Adrenal gland (tissue), 12 donors: ENCODE measurements around the gene CCDC3. TPM values are rescaled to one million over a fixed set of nuclear protein-coding genes. Genes with fewer than 3 reads are reported as not detected.

Experiments used
- DNase-seq, 7 donors: peaks; one replicate each; pipeline ENCODE4 v3.0.0-alpha.2; 2019 to 2020
- H3K27ac ChIP-seq, 5 donors: fragments of 200-600 bp; sonication (generic) in 4 of 5; 1 replicate in 3 of 5; 2 replicates in 2 of 5; pipeline versions ENCODE4 v1.5.1 to v1.8.0; 2016 to 2020; ENCODE audit warnings: mild to moderate bottlenecking in 1 of 5
- H3K27me3 ChIP-seq: fragments of 200-600 bp; 2 replicates; pipeline ENCODE4 v1.8.0; 2021
- H3K36me3 ChIP-seq, 2 donors: fragments of 200-600 bp; replicated peaks in 1 of 2; 1 replicate in 1 of 2; 2 replicates in 1 of 2; pipeline versions ENCODE4 v1.5.1 to v1.8.0; 2018 to 2022
- H3K4me1 ChIP-seq, 2 donors: fragments of 200-600 bp; replicated peaks in 1 of 2; 1 replicate in 1 of 2; 2 replicates in 1 of 2; pipeline versions ENCODE4 v1.5.1 to v1.8.0; 2018 to 2021
- H3K4me3 ChIP-seq, 4 donors: fragments of 200-600 bp; sonication (generic) in 3 of 4; one replicate each; pipeline ENCODE4 v1.5.1; 2016 to 2018
- H3K9me3 ChIP-seq, 3 donors: fragments of 200-600 bp; sonication (generic) in 1 of 3; replicated peaks in 1 of 3; 1 replicate in 2 of 3; 2 replicates in 1 of 3; pipeline versions ENCODE4 v1.5.1 to v1.8.0; 2016 to 2021
- POLR2A ChIP-seq, 2 donors: fragments of 450-650 bp; IDR thresholded peaks; one replicate each; pipeline ENCODE4 v1.6.1; 2017; ENCODE audit warnings: antibody characterized with exemption in 2 of 2, mild to moderate bottlenecking in 2 of 2, moderate library complexity in 1 of 2
- WGBS, 4 donors: extraction: QIAGEN DNeasy Blood & Tissue Kit in 2 of 4; methylation state at CpG; one replicate each; pipeline versions ENCODE4 v1.1.5 to v1.1.7; 2013 to 2017; 5-methylcytosine and 5-hydroxymethylcytosine counted together
- intact Hi-C, 2 donors: fragments of 100-400 bp; cut with DNase I; formaldehyde crosslinking; loops; one replicate each; pipeline versions ENCODE4 v1.14.1 to v1.15.0; 2022 to 2023
- polyA plus RNA-seq, 3 donors: library from polyadenylated mRNA; stranded (reverse); fragments of 200-250 nt in 2 of 3; fragments of 350-450 nt in 1 of 3; fragmentation: Illumina TruSeq in 1 of 3; extraction: RNeasy Lipid Tissue Mini Kit (QIAGEN cat#74804) in 1 of 3; gene quantifications; one replicate each; pipeline ENCODE4 v1.2.3, GENCODE V29; 2013 to 2014
- small RNA-seq, 2 donors: library from RNA; depleted of rRNA; stranded (forward); fragments of <200 nt; gene quantifications; one replicate each; pipeline ENCODE3, GENCODE V24; 2016
- total RNA-seq, 9 donors: library from RNA; depleted of rRNA in 4 of 9; stranded (reverse); fragments of >200 nt in 4 of 9; fragments of 120-200 nt in 1 of 9; fragmentation: NEBNext Ultra II Directional in 1 of 9; extraction: Animal tissue kit (Norgen Biotek cat#: 25700) in 1 of 9; gene quantifications; one replicate each; pipeline versions ENCODE4 v1.1.0 to v1.2.4, GENCODE V29; 2013 to 2023
- TF ChIP-seq, protein P1 (sequence below), 6 experiments: fragments of 450-650 bp in 4 of 6; fragments of 200-600 bp in 2 of 6; sonication (generic) in 1 of 6; IDR thresholded peaks; 1 replicate in 5 of 6; 2 replicates in 1 of 6; pipeline versions ENCODE4 v1.5.1 to v1.8.0; 2016 to 2021; ENCODE audit warnings: antibody characterized with exemption in 6 of 6, mild to moderate bottlenecking in 2 of 6, moderate library complexity in 1 of 6
- donor health status: healthy with polysubstance abuse.
- donor health status: Bipolar disorder and iron deficiency.
- donor health status: DM: yes; HTN: yes; CAD: no.
- donor health status: DM: no; HTN: no; CAD: no.
- donor health status: DM: no; HTN: no; CAD: no.
- donor health status: DM: yes; HTN: yes; CAD: no.

CCDC3 gene
- total and polyA plus RNA-seq, 12 donors = 1.6 to 9.9 (median 5.8) TPM

DNA sequence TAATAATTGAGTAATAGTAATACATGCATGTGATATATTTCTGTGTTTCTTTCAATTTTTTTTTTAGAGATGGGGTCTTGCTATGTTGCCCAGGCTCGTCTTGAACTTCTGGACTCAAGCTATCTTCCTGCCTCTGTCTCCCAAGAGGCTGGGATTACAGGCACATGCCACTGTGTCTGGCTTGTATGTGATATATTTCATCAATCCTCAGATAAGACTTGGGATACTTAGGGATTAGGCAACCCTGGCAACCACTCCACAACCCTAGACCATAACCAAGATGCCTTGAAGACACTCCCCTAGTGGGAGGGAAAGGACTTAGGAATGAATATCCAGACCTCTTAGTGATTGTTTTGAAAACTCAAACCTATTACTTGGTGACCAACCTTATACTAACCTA lies 154.8 kb downstream of the CCDC3 start:
- intact Hi-C loops = no loop called here
- Histone ChIP-seq H3K36me3 (no peaks in the 10 kb centered on the region), H3K9me3 (no peaks in the 10 kb centered on the region), H3K4me3 (no peak overlapping the region), H3K4me1 (peaks cover 0 to 15% of the 10 kb centered on the region in 2 donors), H3K27ac (no peak overlapping the region), H3K27me3 (no peaks in the 10 kb centered on the region)
- DNase-seq = no peak
- 0 to 85% (median 57%) methylated on average over 1 of the region's 1 CpG for WGBS, 4 donors
- TF ChIP-seq POLR2A (IDR thresholded peaks at IDR 0.05) = no peak
- TF ChIP-seq, protein P1, sequence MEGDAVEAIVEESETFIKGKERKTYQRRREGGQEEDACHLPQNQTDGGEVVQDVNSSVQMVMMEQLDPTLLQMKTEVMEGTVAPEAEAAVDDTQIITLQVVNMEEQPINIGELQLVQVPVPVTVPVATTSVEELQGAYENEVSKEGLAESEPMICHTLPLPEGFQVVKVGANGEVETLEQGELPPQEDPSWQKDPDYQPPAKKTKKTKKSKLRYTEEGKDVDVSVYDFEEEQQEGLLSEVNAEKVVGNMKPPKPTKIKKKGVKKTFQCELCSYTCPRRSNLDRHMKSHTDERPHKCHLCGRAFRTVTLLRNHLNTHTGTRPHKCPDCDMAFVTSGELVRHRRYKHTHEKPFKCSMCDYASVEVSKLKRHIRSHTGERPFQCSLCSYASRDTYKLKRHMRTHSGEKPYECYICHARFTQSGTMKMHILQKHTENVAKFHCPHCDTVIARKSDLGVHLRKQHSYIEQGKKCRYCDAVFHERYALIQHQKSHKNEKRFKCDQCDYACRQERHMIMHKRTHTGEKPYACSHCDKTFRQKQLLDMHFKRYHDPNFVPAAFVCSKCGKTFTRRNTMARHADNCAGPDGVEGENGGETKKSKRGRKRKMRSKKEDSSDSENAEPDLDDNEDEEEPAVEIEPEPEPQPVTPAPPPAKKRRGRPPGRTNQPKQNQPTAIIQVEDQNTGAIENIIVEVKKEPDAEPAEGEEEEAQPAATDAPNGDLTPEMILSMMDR (IDR thresholded peaks at IDR 0.05) = no peak

Small RNAs within 50 kb of the gene (small RNA-seq; reads per million reads assigned to genes)
- 0 reads per million in 2 donors for gene RNA5SP300

Other genes with a start within 250 kb of the CCDC3 start
- gene OPTN, start 98.5 kb upstream of the CCDC3 start, total RNA-seq = 100 to 1,000 TPM in 5 of 9 donors, 10 to 100 TPM in 4; 77.9 to 148 (median 102) TPM
- gene OPTN, start 98.5 kb upstream of the CCDC3 start, polyA plus RNA-seq = 10 to 100 TPM; 63.2 to 88.9 (median 69.2) TPM
- gene MCM10, start 159.8 kb upstream of the CCDC3 start, total RNA-seq = 1 to 10 TPM in 3 of 9 donors, under 1 TPM in 6; 0.17 to 6.6 (median 0.63) TPM
- gene MCM10, start 159.8 kb upstream of the CCDC3 start, polyA plus RNA-seq = 1 to 10 TPM in 1 of 3 donors, under 1 TPM in 2; 0.08 to 1.5 (median 0.20) TPM
- gene UCMA, start 232.7 kb upstream of the CCDC3 start, total RNA-seq = not detected
- gene UCMA, start 232.7 kb upstream of the CCDC3 start, polyA plus RNA-seq = not detected